ENCODE data around the gene DPYSL5.

DPYSL5 gene

DNA sequence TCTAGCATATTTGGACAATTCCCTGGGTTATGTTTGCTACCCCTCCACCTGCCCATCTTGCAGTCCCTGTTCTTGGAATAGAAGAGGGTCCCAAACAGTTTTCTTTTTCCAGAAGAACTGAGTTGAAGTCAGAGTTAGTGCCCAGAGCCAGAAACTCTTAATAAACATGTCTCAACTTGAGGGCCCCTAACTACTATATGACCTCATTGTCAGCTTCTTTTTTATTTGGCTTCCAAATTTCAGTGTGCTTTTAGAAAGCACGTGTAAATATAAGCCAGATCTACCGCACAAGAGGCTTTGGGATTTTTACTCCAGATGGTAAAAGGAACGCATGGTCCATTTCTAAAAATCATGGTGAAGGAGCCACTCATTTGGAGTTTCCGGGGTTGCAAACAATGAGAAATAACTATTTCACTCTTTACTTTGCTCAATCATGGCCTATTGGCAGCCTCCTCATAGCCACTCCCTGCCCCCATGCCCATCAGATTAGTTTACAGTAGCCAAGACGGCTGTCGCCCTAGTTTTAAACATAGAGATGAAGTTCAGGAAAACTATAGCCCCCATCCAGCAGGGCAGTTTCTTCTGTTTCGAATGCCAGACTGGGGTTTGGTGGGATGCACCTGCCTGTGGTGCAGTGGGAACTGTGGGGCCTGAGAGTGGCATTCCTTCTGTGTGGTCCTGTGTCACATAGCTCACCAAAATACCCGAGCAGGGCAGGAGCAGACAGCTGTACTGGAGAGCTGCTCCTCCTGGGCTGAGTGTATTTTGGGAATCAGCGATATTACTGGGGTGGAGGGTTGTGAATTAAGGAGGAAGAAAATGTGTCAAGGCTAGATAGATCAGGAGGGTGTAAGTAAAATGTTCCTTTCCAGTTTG is 124.2 kb downstream of the DPYSL5 start:
- no peak for DNase-seq

DNA sequence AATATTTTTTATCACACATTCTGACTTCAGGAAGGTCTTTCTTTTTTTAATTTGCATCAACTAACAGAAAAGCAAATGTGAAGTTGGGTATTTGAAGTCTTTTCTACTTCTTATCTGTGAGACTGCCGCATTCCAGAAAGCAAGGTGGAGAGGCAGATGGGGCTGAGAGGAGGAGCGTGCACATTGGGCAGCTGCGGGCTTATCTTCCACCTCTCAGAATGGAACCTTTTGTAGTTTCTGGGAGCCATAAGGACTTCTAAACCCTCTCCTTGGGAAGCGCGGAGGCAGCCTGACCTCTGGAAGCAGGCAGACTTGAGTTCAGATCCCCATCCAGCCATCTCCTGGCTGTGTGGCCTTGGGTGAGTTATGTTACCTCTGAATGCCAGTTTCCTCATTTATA is 126.4 kb downstream of the DPYSL5 start:
- DNase-seq: no peak

DNA sequence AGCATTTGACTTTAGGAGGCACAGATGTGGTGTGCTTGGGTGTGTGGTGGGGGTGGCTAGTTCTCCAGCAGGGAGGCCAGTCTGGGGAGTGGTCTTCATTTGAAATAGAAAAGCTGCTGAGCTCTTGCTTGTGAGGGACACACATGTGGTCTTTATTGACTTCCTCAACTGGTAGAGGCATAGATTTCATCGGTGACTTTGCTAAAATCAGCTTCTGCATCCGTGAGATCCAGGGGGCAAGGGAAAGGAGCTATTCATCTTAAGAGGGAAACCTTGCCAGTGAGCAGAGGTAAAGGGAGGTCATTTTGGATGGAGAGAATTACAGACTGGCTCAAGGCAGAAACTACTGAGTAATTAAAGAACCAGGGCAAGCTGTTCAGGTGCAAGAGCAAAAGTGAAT is 127.2 kb downstream of the DPYSL5 start:
- no peak for DNase-seq

DNA sequence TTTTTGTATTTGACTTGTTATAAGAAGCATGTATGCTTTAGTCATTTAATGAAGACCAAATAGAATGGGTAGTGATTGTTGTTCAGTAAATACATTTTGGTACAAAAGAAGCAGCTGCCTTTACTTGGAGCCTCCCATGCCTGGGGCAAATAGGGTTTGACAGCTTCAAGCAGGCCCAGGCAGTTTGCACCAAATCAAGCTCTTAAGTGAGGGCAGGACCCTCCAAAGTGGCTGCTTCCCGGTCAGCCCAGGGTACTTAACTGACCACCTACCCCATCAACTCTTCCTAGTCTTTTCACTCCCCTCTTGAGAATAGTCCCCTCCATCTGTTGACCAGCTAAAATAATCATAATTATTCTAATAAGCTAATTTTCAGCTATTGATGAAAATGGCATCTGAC is 127.7 kb downstream of the DPYSL5 start:
- no peak for DNase-seq

DNA sequence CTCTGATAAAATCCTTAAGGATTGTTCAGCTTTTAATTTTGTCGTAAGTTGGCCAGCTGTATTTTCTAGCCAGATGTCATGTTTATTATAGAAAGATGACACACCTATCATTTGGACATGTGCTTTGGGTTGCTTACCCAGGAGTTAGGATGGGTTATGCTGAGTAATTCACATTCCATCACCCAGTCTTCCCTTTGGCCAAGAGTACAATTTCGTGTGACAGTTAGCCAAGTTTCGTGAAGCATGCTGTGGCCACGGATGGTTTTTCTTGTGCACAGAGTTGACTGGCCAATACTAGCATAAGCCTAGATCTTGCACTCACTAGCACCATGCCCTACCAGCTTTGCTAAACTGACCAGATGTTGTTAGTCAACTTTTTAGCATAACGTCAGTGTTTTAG is 128.3 kb downstream of the DPYSL5 start:
- no peak for DNase-seq

DNA sequence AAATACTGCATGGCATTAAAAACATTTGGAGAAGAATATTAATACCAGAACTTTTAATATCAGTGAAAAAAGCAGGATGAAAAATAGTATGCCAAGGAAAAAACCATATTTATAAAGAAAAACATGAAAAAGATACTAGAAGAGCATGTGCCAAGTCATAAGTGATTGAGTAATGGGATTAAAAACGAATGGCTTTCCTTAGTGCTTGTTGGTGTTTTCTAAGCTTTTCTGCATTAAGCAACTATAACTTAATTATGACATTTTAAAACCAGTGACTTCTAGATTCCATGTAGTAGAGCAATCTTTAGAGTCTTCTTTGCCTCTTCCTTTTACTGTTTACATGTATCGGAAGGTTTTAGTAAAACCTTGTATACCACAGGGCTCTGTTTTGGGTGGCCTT is 129.1 kb downstream of the DPYSL5 start:
- no peak for DNase-seq

DNA sequence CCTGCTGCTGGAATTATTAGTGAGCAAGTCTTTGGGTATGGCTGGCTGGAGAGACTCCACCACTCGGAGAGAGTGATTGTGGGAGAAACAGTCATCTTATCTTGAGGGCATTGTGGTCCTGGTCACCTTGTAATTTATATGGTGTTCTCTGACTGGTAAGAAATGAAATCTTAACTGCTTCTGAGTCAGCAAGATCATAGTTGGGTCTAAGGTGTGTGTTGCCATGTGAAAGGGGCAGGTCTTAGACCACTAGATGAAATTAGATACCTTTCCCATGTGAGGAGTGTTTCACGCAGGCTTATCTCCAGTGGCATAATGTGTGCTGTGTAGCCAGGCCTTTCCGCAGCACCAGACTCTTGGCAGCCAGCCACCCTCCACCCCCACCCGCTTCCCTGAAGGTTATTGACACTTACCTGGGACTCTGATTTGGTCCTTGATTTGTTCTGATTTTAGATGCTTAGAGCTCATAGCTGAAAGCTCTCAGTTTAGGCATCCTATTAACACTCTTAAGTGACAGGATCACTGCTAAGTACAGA is 130.2 kb downstream of the DPYSL5 start:
- peak; percentile 74 for DNase-seq

DNA sequence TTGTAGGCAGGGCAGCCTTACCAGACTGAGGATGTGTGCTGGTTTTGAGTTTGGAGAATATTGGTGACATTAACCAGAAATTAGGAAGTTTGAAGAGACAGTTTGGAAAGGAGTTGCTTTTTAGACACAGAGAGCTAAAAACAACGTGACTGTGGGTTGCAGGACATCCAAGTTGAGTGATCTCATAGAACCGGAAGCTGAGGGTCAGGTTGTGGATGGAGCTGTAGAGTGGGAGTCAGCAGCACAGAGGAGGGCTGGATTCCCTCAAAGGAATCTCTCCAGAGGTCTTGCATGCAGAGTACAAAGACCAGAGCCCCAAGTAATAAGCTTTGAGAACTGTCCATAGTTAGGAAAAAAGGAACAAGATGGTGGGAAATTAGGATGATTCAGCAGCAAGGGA is 131.8 kb downstream of the DPYSL5 start:
- no peak for DNase-seq

DNA sequence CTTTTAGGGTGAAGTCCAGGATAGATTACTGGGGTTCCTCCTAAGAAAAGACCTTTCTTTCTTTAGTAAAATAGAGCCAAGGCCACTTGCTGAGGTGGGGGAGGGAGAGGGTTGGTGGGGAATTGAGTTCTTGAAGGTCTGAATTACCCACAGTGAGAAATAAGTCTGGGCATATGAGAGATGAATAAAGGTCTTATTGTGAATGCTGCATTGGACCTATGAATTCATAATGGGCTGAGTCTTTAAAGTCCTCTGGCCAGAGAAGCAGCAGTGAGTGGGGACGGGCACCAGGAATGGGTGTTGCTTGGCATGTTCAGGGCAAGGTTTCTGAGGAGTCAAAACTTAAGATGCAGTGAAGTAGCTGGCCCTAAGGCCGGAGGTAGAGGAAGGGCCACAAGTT is 133.0 kb downstream of the DPYSL5 start:
- no peak for DNase-seq

DNA sequence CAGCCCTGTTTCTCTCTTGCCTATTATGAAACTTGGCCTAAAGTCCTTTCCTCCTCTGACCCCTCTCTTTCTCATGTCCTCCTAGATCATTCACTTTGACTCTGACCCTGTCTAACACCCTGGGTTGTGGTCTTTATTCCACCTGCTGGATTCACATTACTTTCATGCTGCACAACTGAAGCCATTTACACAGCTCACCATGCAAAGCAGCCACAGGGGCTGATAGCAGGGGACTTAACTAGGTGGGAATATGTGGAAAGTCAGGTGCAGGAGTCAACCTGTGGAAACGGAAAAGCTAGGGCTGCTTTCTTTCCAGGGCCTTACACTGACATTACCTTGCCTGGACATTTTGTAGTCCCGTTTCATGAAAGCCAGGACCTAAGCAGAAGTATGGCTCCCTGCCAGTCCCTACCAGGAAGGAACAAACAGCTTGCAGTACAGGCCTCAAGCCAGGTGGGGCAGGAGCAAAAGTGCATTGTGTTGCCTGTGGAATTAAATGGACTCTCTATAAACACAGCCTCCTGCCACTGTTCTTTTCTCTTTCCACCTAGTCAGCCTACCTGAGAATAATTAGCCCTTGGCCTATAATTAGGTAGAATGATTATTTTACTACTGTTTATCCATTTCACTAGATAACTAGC is 134.3 kb downstream of the DPYSL5 start:
- peak; percentile 89 for DNase-seq

DNA sequence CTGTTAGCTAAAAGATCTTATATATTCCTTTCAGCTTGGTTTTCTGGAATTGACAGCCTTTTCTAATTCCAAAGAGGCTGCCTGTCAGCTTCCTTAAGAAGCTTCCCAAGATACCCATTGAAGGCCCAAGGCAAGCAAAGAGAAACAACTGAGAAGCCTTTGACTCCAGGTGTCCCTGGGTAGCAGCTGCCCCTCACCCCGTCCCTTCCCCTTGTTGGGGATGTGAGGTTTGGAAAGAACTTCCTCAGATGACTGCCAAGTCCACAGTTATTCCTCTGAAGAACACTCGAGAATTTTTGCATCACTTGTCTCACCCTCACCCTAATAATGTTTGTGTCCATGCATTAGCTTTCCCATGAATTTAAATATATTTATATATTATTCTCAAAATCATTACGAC is 135.8 kb downstream of the DPYSL5 start:
- DNase-seq: no peak

DNA sequence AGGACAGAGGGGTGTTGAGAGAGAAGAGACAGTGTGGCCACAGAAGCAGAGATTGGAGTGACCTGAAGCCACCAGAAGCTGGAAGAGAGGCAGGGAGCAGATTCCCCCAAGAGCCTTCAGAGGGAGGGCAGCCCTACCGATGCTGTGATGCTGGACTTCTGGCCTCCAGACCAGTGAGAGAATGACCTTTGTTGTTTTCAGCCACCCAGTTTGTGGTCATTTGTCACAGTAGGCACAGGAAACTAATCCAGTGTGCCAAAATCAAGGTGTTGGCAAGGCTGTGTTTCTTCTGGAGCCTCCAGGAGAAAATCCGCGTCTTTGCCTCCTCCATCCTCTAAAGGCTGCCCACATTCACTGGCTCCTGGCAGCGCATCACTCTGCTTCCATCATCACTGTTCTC is 137.9 kb downstream of the DPYSL5 start:
- no peak for DNase-seq

DNA sequence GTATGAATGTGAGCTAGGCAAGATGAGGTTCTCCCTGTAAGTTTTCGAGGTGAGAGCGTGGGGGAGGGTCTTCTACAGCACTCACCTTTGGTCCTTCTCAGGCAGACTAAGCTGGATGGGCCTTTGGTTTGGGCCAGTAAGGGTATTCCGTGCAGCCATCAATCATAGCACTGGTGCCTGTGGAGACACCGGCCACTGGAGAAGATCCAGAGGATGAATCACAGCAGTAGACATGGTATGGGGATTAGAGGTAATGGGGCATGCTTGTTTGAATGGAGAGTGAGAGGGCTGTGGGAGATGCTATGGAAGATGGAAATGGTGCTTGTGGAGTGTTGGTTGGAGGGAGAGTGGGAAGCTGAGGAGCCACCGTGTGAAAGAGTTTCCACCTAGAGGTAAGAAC is 138.6 kb downstream of the DPYSL5 start:
- no peak for DNase-seq

DNA sequence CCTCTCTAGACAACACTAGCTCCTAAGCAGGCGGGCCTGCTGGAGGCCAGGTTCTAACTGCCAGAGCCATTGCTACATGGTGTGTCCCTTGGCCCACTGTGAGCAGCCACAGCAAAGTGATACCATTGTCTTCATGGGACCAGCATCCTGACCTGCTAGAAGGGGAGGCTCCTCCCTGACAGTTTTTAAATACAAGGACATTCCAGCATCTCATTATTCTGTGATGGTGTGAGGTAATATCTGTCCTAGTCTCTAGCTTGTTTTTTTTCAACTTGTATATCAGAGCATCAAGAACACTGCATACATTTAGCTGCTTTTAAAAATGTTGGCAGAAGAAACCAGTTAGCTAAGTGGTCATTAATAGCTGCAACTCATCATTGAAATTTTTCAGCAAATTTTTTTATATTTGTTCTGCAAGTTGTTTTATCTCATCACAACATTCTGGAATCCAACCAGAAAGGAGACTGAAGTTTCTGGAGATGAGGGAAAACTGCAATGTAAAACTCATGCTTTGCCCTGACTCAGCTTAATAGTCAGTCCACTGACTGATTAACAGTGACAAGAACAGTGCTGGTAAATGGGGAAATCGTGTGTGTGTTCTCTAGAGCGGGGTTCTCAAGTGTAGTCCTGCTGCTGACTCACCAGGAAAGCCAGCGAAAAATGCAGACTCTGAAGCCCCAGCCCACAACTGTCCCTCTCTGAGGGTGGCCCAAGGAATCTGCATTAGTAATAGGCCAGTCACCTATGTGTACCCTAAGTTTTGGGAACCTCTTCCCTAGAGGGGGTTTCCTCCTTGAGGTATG is 140.3 kb downstream of the DPYSL5 start:
- DNase-seq: no peak

DNA sequence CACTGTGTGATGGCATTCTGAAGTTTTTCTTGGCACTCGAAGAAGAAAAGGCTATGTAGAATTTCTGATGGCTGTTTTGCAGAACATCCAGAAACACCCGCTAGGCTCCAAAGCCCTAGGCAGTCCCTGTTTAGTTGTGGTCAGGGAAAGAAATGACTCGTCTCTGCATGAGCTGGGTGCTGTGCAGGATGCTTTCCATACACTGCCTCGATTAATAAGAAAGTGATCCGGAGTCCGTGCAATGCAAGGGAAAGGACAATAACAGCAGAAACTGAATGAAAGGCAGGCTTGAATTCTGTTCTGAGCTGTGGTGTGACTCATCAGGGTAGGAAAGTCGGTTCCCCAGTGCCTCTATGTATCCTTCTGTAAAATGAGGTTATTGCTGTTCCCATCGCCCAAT is 141.2 kb downstream of the DPYSL5 start:
- no peak for DNase-seq

DNA sequence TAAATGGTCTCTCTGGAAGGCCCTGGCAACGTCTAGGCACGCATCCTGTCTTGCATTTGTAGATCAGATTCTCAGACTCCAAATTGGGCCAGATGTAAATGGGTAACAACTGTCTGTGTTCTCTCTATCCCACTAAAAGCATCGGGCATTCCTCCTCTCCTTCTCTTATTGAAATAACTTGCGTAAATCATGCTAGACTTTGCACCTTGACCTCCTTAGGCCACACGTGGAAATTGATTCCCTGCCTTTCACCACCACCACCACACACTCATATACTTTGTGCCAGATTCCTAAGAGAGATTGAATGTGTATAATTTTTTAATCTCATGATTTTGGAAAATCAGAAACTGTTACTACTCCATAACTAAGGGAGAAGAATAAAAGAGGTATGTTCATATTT is 143.8 kb downstream of the DPYSL5 start:
- no peak for DNase-seq

DNA sequence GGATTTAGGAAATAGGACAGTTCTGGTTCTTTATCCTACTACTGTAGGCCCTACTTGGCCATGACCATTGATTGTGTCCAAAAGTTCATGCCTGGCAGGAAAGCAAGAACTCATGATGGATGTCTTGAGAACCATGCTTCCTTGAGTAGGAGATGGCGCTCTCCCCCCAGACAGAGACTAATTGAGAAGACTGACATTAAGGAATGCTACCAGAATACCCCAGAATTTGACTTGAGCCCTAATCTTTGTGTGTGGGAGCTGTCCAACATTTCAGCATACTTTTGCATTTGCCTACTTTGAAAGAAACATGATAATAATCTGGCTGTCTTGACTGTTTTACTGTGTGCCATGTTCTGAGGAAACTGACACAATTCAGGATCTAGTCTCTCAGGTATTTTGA is 145.8 kb downstream of the DPYSL5 start:
- DNase-seq: no peak

DNA sequence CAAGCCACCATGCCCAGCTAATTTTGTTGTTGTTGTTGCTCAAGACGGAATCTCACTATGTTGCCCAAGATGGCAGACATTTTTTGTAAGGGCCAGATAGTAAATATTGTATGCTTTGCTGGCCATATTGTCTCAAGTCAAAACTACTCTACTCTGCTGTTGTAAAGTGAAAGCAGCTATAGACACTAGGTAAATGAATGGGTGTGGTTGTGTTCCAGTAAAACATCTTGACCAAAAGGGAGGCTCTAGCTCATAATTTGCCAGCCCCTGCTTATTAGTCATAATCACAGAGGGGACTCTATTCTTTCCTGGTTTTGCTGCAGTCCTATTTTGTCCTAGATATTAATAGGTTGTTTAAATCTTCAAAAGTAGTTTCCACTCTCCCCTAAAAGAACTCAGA is 147.1 kb downstream of the DPYSL5 start:
- no peak for DNase-seq

DNA sequence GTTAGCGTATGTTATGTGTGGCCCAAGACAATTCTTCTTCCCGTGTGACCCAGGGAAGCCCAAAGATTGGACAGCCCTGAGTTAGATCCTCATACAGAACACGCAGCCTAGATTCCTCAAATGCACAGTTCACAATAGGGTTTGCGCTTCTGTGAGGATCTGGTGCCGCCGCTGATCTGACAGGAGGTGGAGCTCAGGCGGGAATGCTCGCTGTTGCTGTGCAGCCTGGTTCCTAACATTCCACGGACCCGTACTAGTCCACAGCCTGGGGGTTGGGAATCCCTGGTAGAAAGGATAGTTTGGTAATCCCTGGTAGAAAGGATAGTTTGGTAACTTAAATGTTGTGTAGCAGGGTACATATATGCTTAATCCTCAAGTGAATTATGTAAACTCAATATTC is 149.5 kb downstream of the DPYSL5 start:
- DNase-seq: no peak

DNA sequence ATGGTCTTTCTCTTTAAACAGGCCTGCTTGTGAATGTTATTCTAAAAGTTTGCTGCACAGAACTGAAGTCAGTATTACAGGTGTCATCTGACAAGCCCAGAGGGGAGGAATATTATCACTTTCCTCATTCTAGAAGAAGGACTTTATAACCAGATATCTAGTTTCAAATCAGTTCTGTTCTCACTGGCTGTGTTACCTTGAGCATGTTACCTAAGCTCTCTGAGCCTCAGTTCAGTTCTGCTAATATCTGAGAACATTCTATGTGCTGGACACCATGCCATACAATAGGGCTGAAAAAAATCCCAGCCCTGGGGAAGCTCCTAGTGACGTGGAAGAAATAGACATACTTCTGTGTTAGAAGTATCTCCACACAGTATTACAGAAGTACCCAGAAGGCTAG is 150.4 kb downstream of the DPYSL5 start:
- no peak for DNase-seq

All from DMS153 (cell line).